H1 (cell line): ENCODE measurements around the gene ZNF619. TPM values are rescaled to one million over a fixed set of nuclear protein-coding genes. Genes with fewer than 3 reads are reported as not detected.

Experiments
- ATF2 ChIP-seq: IDR thresholded peaks from 2 replicates; pipeline ENCODE4 v1.6.1; 2012; ENCODE audit warnings: low read length, inconsistent platforms
- BACH1 ChIP-seq: IDR thresholded peaks from 2 replicates; pipeline ENCODE4 v1.6.1; 2012; ENCODE audit warnings: low read length, improper control_type of control experiment
- BRCA1 ChIP-seq: IDR thresholded peaks from 2 replicates; pipeline ENCODE4 v1.6.1; 2012; ENCODE audit warnings: low read depth, low read length, improper control_type of control experiment
- CBX8 ChIP-seq: fragments of 300-800, 300-1000 bp; sonication (generic); IDR thresholded peaks from 2 replicates; pipeline ENCODE4 v1.7.1; 2016; ENCODE audit warnings: low read depth, low read length, borderline replicate concordance
- CHD2 ChIP-seq: IDR thresholded peaks from 2 replicates; pipeline ENCODE4 v1.6.1; 2012; ENCODE audit warnings: low read length, improper control_type of control experiment
- CTBP2 ChIP-seq: IDR thresholded peaks from 2 replicates; pipeline ENCODE4 v1.7.0; 2011; ENCODE audit warnings: borderline replicate concordance, mild to moderate bottlenecking, moderate library complexity, mixed read lengths, low read length; ENCODE audit not compliant: insufficient read depth, insufficient read length
- E2F6 ChIP-seq: IDR thresholded peaks from 2 replicates; pipeline ENCODE4 v1.6.1; 2012; ENCODE audit warnings: inconsistent platforms
- GABPA ChIP-seq: IDR thresholded peaks from 2 replicates; pipeline ENCODE4 v1.6.1; 2011; ENCODE audit warnings: mild to moderate bottlenecking, low read length, moderate library complexity, borderline replicate concordance; ENCODE audit not compliant: insufficient read depth
- KDM1A ChIP-seq: fragments of 200-600, 300-600 bp; sonication (generic); IDR thresholded peaks from 2 replicates; pipeline ENCODE4 v1.7.1; 2016; ENCODE audit warnings: mild to moderate bottlenecking, low read length, borderline replicate concordance
- KDM5A ChIP-seq: fragments of 200-600 bp; IDR thresholded peaks from 2 replicates; pipeline ENCODE4 v1.7.1; 2012; ENCODE audit warnings: mild to moderate bottlenecking, low read length, inconsistent platforms, mixed read lengths
- NANOG ChIP-seq: IDR thresholded peaks from 2 replicates; pipeline ENCODE4 v1.6.1; 2011; ENCODE audit warnings: low read length, low read depth, mild to moderate bottlenecking, inconsistent platforms; ENCODE audit not compliant: insufficient read depth, poor library complexity, severe bottlenecking
- PHF8 ChIP-seq: fragments of 200-600 bp; sonication (generic); conservative IDR thresholded peaks from 2 replicates; pipeline ENCODE4 v1.7.1; 2012; ENCODE audit warnings: low read depth, mild to moderate bottlenecking, inconsistent platforms, low read length, moderate library complexity
- POLR2AphosphoS5 ChIP-seq: IDR thresholded peaks from 2 replicates; pipeline ENCODE4 v1.6.1; 2011; ENCODE audit warnings: low read depth, low read length
- RAD21 ChIP-seq, 2 experiments: IDR thresholded peaks in 1 of 2; conservative IDR thresholded peaks in 1 of 2; 2 replicates each; pipeline ENCODE4 v1.6.1; 2011; ENCODE audit warnings: low read depth in 2 of 2, low read length in 2 of 2, improper control_type of control experiment in 1 of 2, inconsistent platforms in 1 of 2, mild to moderate bottlenecking in 1 of 2, moderate library complexity in 1 of 2
- RBBP5 ChIP-seq: IDR thresholded peaks from 2 replicates; pipeline ENCODE4 v1.7.1; 2012; ENCODE audit warnings: low read depth, mild to moderate bottlenecking, inconsistent platforms, low read length, moderate library complexity, borderline replicate concordance
- RNF2 ChIP-seq: fragments of 200-900, 300-1000 bp; sonication (generic); IDR thresholded peaks from 2 replicates; pipeline ENCODE4 v1.7.1; 2016; ENCODE audit warnings: borderline replicate concordance, low read depth, mild to moderate bottlenecking, antibody characterized with exemption, low read length; ENCODE audit not compliant: poor library complexity, severe bottlenecking; ENCODE audit errors: missing control alignments
- RXRA ChIP-seq: IDR thresholded peaks from 2 replicates; pipeline ENCODE4 v1.6.1; 2011; ENCODE audit warnings: low read depth, mild to moderate bottlenecking, low read length, moderate library complexity; ENCODE audit not compliant: insufficient read depth
- SIRT6 ChIP-seq: IDR thresholded peaks from one replicate; pipeline ENCODE4 v1.7.1; 2012; ENCODE audit warnings: low read length, inconsistent platforms
- SP2 ChIP-seq: IDR thresholded peaks from 2 replicates; pipeline ENCODE4 v1.6.1; 2012; ENCODE audit warnings: mild to moderate bottlenecking, low read length, inconsistent platforms
- SP4 ChIP-seq: IDR thresholded peaks from 2 replicates; pipeline ENCODE4 v1.6.1; 2012; ENCODE audit warnings: low read length, inconsistent platforms
- ZNF274 ChIP-seq: IDR thresholded peaks from 2 replicates; pipeline ENCODE4 v1.7.0; 2012; ENCODE audit warnings: low read length, borderline replicate concordance; ENCODE audit errors: extremely low read depth
- polyA plus RNA-seq, 7 experiments: library from polyadenylated mRNA; depleted of rRNA in 3 of 7; stranded (reverse) in 5 of 7; unstranded in 2 of 7; fragments of >200 nt in 5 of 7; fragments of 200-250 nt in 2 of 7; gene quantifications; 1 replicate in 5 of 7; 2 replicates in 1 of 7; 4 replicates in 1 of 7; pipeline versions ENCODE4 v1.2.1 to v1.2.3, GENCODE V29; 2011 to 2013; ENCODE audit warnings: missing spikeins in 2 of 7, mixed read lengths in 2 of 7
- total RNA-seq: library from RNA; stranded (reverse); fragmentation: NEBNext Ultra II Directional; extraction: Animal tissue kit (Norgen Biotek cat#: 25700); gene quantifications from 2 replicates; pipeline ENCODE4 v1.2.1, GENCODE V29; 2021

ZNF619 gene
- total and polyA plus RNA-seq, 2 of the 8 experiments (the other 6 are each of a cell fraction or from before 2014, with no cell fraction given): 2.3 to 8.2 TPM

- TF ChIP-seq ATF2 (no peak), E2F6 (no peak), CTBP2 (no peak), ZNF274 (no peak), RAD21 (IDR thresholded peaks at IDR 0.05 in 1 of 2, conservative IDR thresholded peaks at IDR 0.05 in 1 of 2; ENCODE audit: low read depth in 2 of 2, low read length in 2 of 2) (peak in 1 of 2 experiments; percentile 23; a peak in 1 of 4 replicates), POLR2AphosphoS5 (peak; percentile 91), NANOG (no peak), RNF2 (no peak), KDM5A (no peak), CHD2 (no peak), SIRT6 (no peak), RXRA (no peak), SP4 (no peak), RBBP5 (peak; percentile 76), BRCA1 (no peak), BACH1 (peak; percentile 49), GABPA (0 out of 2 replicates have a peak, but pooled peaks have one; percentile 18), PHF8 (peak; percentile 99), KDM1A (no peak), SP2 (peak; percentile 87), CBX8 (no peak)
These were observed 47.8 kb downstream of the ZNF619 start, which contains the start of gene ZNF621 (continued) for GRCh38 chr3:40524568-40525285.
